ENCODE data around the gene CNTN1.

Gene CNTN1

GRCh38 chr12:41121374-41121773, 429.1 kb downstream of the CNTN1 start:
- POLR2A ChIA-PET = no interaction called here
- CTCF ChIA-PET = no interaction called here
- no peaks in the 10 kb centered on the region for H3K4me1 ChIP-seq (ENCODE audit: control insufficient read depth, insufficient read depth, low read length)
- no peaks in the 10 kb centered on the region for H3K9me3 ChIP-seq (ENCODE audit: control insufficient read depth, insufficient read depth, low read depth, low read length)
- no peak for TF ChIP-seq ZNF544 (tag by site-specific recombination; IDR thresholded peaks at IDR 0.05)
- no peak for TF ChIP-seq ZNF37A (tag by site-specific recombination; IDR thresholded peaks at IDR 0.05)
- TF ChIP-seq ZNF394 (tag by site-specific recombination; IDR thresholded peaks at IDR 0.05; ENCODE audit: borderline replicate concordance) = no peak
- no peak for TF ChIP-seq ZNF707 (tag by site-specific recombination; IDR thresholded peaks at IDR 0.05)
- no peak for TF ChIP-seq ZNF785 (tag by site-specific recombination; IDR thresholded peaks at IDR 0.05)
- no peak for TF ChIP-seq ZNF776 (tag by site-specific recombination; IDR thresholded peaks at IDR 0.05; ENCODE audit: borderline replicate concordance)
- no peak for TF ChIP-seq ZNF391 (tag by site-specific recombination; IDR thresholded peaks at IDR 0.05; ENCODE audit: borderline replicate concordance, low read depth)
- no peak for TF ChIP-seq ZSCAN16 (tag by site-specific recombination; IDR thresholded peaks at IDR 0.05)
- TF ChIP-seq ZNF23 (tag by site-specific recombination; IDR thresholded peaks at IDR 0.05; ENCODE audit: borderline replicate concordance) = no peak
- no peak for TF ChIP-seq ZNF140 (tag by site-specific recombination; IDR thresholded peaks at IDR 0.05)
- no peak for TF ChIP-seq ZNF48 (tag by site-specific recombination; IDR thresholded peaks at IDR 0.05)
- TF ChIP-seq YY2 (tag by site-specific recombination; IDR thresholded peaks at IDR 0.05) = no peak
- no peak for TF ChIP-seq ZNF510 (tag by site-specific recombination; IDR thresholded peaks at IDR 0.05; ENCODE audit: insufficient replicate concordance)
- H3K27ac ChIP-seq (ENCODE audit: extremely low read depth, low read depth, low read length) = no peak overlapping the region
- no peaks in the 10 kb centered on the region for H3K36me3 ChIP-seq (ENCODE audit: control insufficient read depth in 2 of 2, insufficient read depth in 1 of 2, low read length in 2 of 2)
- no peak overlapping the region for H3K4me3 ChIP-seq (ENCODE audit: low read depth, low read length)

All from HEK293 (cell line).